ENCODE results near the gene FZD1.

FZD1 gene

DNA sequence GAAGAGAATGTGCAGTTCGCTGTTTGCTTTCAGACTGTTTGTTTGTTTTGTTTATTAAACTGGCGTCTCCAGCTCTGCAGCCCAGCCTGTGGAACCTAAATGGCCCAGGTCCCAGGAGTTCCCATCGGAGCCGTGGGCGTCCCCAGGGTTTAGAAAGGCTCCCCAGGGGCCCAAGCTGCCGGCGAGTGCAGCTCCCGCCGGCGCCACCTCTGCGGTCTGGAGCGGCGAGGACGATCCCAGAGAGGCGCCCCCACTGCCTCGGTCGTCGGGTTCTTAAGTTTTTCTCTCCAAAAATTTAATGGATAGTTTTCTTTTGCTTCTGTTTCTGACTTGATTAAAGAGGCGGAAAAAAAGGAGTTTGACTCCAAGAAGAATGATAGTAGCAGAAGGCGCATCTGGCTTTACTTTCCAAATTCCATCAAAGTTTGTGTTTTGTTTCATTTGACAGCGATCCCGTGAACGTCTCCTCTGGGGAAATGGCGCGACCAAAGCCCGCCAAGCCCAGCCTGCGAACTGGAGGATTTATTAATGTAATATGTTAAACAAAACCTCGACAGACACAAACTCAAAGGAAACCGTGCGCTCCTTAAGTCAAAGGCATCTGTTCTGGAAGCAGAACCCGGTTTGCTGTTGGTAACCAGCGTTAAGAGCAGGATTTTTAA lies 718 bp upstream of the FZD1 start:
- peak; percentile 8; the same call in 1 of the 2 replicates for TF ChIP-seq EGR1 (IDR thresholded peaks at IDR 0.05)
- TF ChIP-seq TAF1 (IDR thresholded peaks at IDR 0.05; ENCODE audit: low read depth) = no peak

- no peak for TF ChIP-seq CREB1 (IDR thresholded peaks at IDR 0.05; ENCODE audit: low read depth)
- TF ChIP-seq YY1 (IDR thresholded peaks at IDR 0.05; ENCODE audit: low read depth) = 0 out of 2 replicates have a peak, but pooled peaks have one; percentile 35
- 0 out of 2 replicates have a peak, but pooled peaks have one; percentile 33 for TF ChIP-seq TAF1 (IDR thresholded peaks at IDR 0.05; ENCODE audit: low read depth)
- 0 out of 2 replicates have a peak, but pooled peaks have one; percentile 50 for TF ChIP-seq ZBTB7A (IDR thresholded peaks at IDR 0.05; ENCODE audit: low read depth)
- TF ChIP-seq NFIC (IDR thresholded peaks at IDR 0.05) = no peak
- TF ChIP-seq, protein P1, sequence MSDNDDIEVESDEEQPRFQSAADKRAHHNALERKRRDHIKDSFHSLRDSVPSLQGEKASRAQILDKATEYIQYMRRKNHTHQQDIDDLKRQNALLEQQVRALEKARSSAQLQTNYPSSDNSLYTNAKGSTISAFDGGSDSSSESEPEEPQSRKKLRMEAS (IDR thresholded peaks at IDR 0.05) = peak; percentile 91
These were observed 870 bp downstream of the FZD1 start for GRCh38 chr7:91264924-91265681.

DNA sequence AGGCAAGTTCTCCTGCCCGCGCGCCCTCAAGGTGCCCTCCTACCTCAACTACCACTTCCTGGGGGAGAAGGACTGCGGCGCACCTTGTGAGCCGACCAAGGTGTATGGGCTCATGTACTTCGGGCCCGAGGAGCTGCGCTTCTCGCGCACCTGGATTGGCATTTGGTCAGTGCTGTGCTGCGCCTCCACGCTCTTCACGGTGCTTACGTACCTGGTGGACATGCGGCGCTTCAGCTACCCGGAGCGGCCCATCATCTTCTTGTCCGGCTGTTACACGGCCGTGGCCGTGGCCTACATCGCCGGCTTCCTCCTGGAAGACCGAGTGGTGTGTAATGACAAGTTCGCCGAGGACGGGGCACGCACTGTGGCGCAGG lies 1.4 kb downstream of the FZD1 start:
- TF ChIP-seq TCF12 (IDR thresholded peaks at IDR 0.05; ENCODE audit: low read depth) = no peak
- TF ChIP-seq TAF1 (IDR thresholded peaks at IDR 0.05; ENCODE audit: low read depth) = no peak
- no peak for TF ChIP-seq ZBTB7A (IDR thresholded peaks at IDR 0.05; ENCODE audit: low read depth)
- TF ChIP-seq REST (IDR thresholded peaks at IDR 0.05; ENCODE audit: low read depth) = no peak
- TF ChIP-seq NFIC (IDR thresholded peaks at IDR 0.05) = no peak
- no peak for TF ChIP-seq EP300 (IDR thresholded peaks at IDR 0.05; ENCODE audit: borderline replicate concordance)
- TF ChIP-seq RAD21 (IDR thresholded peaks at IDR 0.05; ENCODE audit: low read depth) = no peak
- TF ChIP-seq EGR1 (IDR thresholded peaks at IDR 0.05) = no peak
- TF ChIP-seq USF1 (IDR thresholded peaks at IDR 0.05) = no peak
- no peak for TF ChIP-seq FOXM1 (IDR thresholded peaks at IDR 0.05; ENCODE audit: borderline replicate concordance, low read depth)
- TF ChIP-seq YY1 (IDR thresholded peaks at IDR 0.05; ENCODE audit: low read depth) = no peak
- no peak for TF ChIP-seq CEBPB (IDR thresholded peaks at IDR 0.05)
- no peak for TF ChIP-seq CREB1 (IDR thresholded peaks at IDR 0.05; ENCODE audit: low read depth)
- TF ChIP-seq, protein P1 (IDR thresholded peaks at IDR 0.05) = no peak
- TF ChIP-seq TEAD4 (IDR thresholded peaks at IDR 0.05) = no peak

DNA sequence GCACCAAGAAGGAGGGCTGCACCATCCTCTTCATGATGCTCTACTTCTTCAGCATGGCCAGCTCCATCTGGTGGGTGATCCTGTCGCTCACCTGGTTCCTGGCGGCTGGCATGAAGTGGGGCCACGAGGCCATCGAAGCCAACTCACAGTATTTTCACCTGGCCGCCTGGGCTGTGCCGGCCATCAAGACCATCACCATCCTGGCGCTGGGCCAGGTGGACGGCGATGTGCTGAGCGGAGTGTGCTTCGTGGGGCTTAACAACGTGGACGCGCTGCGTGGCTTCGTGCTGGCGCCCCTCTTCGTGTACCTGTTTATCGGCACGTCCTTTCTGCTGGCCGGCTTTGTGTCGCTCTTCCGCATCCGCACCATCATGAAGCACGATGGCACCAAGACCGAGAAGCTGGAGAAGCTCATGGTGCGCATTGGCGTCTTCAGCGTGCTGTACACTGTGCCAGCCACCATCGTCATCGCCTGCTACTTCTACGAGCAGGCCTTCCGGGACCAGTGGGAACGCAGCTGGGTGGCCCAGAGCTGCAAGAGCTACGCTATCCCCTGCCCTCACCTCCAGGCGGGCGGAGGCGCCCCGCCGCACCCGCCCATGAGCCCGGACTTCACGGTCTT lies 1.9 kb downstream of the FZD1 start:
- no peak for TF ChIP-seq TAF1 (IDR thresholded peaks at IDR 0.05; ENCODE audit: low read depth)
- TF ChIP-seq REST (IDR thresholded peaks at IDR 0.05; ENCODE audit: low read depth) = no peak
- no peak for TF ChIP-seq ZBTB7A (IDR thresholded peaks at IDR 0.05; ENCODE audit: low read depth)
- no peak for TF ChIP-seq TEAD4 (IDR thresholded peaks at IDR 0.05)

GRCh38 chr7:91266689-91267090 lies 2.5 kb downstream of the FZD1 start:
- no peak for TF ChIP-seq TEAD4 (IDR thresholded peaks at IDR 0.05)
- TF ChIP-seq EP300 (IDR thresholded peaks at IDR 0.05; ENCODE audit: borderline replicate concordance) = no peak
- no peak for TF ChIP-seq USF1 (IDR thresholded peaks at IDR 0.05)
- no peak for TF ChIP-seq TCF12 (IDR thresholded peaks at IDR 0.05; ENCODE audit: low read depth)
- no peak for TF ChIP-seq REST (IDR thresholded peaks at IDR 0.05; ENCODE audit: low read depth)
- TF ChIP-seq CREB1 (IDR thresholded peaks at IDR 0.05; ENCODE audit: low read depth) = no peak
- TF ChIP-seq, protein P1 (IDR thresholded peaks at IDR 0.05) = no peak
- no peak for TF ChIP-seq EGR1 (IDR thresholded peaks at IDR 0.05)
- TF ChIP-seq RAD21 (IDR thresholded peaks at IDR 0.05; ENCODE audit: low read depth) = no peak
- TF ChIP-seq FOXM1 (IDR thresholded peaks at IDR 0.05; ENCODE audit: borderline replicate concordance, low read depth) = no peak
- TF ChIP-seq CEBPB (IDR thresholded peaks at IDR 0.05) = no peak
- no peak for TF ChIP-seq TAF1 (IDR thresholded peaks at IDR 0.05; ENCODE audit: low read depth)
- TF ChIP-seq ZBTB7A (IDR thresholded peaks at IDR 0.05; ENCODE audit: low read depth) = no peak
- no peak for TF ChIP-seq YY1 (IDR thresholded peaks at IDR 0.05; ENCODE audit: low read depth)
- TF ChIP-seq NFIC (IDR thresholded peaks at IDR 0.05) = no peak
